HG02938 (cell line): Measurements from ENCODE around the gene EMD.
"Not testable (repeated sequence)": the region's sequence is repeated elsewhere in the genome, so short reads cannot be mapped to it uniquely, and the experiment has no call there.

Source experiments
- ATAC-seq: cut with Tn5 transposase; IDR thresholded peaks from one replicate; pipeline ENCODE4 v1.9.1; 2021; ENCODE audit warnings: mild to moderate bottlenecking, moderate library complexity; ENCODE audit not compliant: unreplicated experiment

The EMD gene

DNA sequence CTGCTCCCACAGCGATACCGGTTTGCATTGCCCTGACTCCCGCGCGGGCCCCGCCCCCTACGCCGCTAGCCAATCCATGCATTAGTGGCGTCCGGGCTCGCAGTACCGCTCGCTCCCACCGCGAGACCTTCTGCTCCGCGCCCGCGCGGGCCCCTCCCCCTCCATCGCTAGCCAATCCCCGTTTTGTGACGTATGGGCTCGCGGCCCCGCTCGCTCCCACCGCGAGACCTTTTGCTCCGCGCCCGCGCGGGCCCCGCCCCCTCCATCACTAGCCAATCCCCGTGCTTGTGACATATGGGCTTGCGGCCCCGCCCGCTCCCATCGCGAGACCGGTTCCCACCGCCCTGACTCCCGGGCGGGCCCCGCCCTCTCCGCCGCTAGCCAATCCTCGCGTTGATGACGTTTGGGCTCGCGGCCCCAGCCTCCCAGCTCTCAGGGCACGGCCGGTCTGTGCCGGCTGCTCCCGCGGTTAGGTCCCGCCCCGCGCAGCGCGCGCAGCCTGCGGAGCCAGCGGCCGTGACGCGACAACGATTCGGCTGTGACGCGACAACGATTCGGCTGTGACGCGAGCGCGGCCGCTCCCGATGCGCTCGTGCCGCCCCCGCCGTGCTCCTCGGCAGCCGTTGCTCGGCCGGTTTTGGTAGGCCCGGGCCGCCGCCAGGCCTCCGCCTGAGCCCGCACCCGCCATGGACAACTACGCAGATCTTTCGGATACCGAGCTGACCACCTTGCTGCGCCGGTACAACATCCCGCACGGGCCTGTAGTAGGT is at the start of gene EMD:
EMD (plus strand) TSS at position 497 of the 770 bp plus-strand sequence; CDS start at position 687, 190 bp downstream.
- peak; percentile 80 for ATAC-seq

- ATAC-seq, result no peak
These were observed 46.5 kb upstream of the EMD start for GRCh38 chrX:154332561-154332960.

DNA sequence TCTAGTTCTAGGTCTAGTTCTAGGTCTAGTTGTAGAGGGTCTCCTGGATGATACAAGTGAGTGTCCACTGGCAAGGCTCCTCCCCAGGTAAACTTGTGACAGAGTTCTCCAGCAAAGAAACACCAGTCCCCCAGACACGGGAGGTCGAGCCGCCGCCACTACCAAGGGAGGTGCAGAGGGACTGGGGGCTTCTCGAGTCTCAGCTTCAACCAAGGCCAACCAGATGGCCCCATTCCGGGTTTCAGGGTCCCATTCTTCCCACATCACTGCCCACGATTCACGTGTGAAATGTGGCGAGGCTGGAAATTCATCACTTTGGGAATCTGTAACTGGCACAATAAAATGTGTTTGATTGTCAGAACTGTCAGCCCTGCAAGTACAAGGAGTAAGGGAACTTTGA is 46.0 kb upstream of the EMD start:
- ATAC-seq, result no peak

DNA sequence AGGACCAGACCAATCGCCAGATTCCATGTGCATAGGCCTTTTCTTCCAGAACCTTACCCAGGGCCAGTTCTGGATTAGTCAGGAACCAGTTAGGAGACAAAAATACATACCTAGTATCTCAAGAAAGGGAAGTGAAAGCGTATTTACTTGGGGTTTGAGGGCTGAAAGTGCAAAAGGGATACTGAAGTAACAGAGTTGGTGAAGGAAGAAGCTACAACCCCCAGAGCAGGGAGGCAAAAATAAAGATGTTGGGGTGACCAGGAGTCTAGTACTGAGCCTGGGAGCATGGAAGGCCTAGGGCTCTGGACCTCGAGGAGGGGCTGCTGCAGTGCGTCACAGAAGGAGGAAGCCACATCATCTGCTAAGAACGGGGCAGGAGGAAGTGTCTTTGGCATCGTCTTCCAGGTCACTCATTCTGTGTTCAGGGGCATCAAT is 45.2 kb upstream of the EMD start:
- no peak for ATAC-seq

DNA sequence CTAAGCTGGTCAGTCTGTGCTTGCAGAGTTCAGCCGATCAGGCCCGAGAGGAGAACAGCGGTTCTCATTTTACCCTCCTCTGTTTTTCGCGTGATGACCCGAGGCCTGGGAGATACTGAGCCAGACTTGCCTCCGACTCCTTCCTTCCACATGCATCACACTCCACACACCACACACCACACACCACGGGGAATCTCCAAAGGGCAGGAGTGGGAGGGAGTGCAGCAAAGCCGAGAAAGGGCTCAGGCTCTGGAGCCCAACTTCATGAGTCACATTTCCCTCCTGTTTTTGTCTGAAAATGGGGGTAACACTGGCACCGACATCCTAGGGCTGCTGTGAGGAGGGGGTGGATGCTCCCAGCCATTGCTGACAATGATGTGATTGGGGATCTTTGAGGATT is 44.6 kb upstream of the EMD start:
- no peak for ATAC-seq

DNA sequence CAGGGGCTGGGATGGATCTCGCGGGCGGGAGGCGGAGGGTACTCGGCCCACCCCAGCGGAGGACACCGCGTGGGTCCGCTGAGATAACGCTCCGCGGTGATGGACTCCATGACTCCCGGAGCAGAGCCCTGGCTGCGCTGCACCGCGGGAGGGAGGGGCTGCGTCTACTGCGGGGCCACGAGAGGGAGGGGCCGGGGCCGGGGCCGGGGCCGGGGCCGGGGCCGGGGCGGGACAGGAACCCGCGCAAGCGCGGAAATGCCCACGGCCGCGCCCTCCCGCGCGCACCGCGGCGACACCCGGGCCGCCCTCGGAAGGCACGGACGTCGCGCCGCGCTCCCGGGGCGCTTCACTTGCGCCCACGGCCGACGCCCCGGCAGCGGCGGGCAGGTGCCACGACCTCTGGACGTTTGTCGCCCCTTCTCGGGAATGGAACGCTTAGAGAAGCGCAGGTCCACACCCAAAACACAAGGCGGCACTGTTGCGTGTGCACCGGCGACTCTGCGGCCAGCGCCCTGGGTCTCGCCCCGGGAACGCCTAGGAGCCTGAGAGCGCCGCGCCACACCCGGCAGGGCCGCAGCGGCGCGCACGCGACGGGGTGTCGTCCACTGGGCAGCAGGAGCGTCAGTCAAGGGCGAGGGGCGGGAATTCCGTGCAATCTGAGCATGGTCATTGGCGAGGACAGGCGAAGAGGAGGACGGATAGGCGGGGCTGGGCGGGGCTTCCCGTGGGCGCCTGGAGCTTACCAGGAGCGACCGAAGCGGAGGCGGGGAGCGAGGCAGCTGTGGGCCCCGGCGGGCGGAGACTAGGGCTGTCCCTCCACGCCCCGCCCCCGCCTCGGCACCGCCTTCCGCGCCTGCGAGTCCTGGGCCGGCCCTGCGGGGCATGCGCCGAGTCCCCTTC is 37.4 kb upstream of the EMD start:
- peak; percentile 64 for ATAC-seq

- not testable (repeated sequence) for ATAC-seq
These were observed 36.0 kb upstream of the EMD start for GRCh38 chrX:154343063-154343462.

- ATAC-seq, result peak; percentile 25
These were observed 35.5 kb upstream of the EMD start for GRCh38 chrX:154343620-154344019.

GRCh38 chrX:154348114-154348531 is 31.0 kb upstream of the EMD start:
- no peak for ATAC-seq

DNA sequence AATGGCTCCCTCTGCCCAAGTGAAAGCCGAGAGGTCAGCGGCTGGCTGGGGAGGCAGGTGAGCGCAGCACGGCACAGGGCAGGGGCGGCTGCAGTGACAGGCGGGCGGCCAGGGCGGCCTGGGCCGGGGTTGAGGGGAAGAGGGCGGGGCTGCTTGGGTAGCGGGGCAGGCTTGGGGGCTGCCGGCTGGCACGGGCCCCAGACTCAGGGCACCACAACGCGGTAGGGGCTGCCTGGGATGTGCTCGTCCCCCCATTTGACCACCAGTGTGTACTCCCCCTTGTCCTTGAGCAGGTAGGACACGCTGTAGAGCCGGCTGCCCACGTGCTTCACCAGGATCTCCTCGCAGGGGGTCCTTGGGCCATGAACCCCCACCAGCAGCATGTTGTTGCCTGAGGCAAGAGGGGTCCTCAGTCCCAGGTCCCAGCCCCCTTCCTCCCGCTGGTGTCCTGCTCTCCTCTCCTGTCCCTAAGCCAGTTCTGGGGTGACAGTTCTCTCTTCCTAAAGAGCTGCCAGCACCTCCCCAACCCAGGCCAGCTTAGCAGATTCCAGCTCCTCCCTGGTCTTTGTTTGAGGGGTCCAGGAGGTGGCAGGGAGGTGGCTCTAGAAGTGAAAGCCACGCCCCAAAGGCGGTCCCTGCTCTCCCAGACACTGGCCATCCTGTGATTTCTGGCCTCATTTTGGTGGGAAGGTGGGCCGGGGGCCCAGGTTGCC is 30.3 kb upstream of the EMD start:
- no peak for ATAC-seq

DNA sequence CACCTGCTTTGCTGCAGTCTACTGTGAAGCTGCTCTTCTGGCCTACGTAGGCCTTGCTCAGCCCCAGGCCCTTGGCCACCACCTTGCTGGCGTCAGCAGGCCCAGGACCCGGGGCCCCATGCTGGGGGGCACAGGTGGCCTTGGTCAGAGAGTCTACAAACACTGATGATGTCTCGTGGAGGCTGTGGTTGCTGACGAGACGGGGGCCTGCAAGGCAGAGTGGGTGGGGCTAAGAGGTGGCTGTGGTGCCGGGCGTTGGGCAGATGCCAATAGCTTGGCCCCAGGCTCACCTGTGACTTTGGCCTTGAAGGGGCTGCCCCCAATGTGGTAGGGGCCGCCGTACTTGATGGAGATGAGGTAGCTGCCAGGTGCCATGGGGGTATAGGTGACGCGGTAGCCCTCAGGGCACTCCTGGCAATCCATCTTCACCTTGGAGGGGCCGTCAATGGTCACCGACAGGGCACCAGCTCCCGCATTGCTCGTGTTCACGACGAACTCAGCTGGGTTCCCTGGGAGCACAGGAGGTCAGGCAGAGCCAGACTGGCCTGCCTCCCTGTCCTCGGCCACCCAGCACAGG is 29.6 kb upstream of the EMD start:
- ATAC-seq, result no peak

- no peak for ATAC-seq
These were observed 29.1 kb upstream of the EMD start for GRCh38 chrX:154349979-154350378.

DNA sequence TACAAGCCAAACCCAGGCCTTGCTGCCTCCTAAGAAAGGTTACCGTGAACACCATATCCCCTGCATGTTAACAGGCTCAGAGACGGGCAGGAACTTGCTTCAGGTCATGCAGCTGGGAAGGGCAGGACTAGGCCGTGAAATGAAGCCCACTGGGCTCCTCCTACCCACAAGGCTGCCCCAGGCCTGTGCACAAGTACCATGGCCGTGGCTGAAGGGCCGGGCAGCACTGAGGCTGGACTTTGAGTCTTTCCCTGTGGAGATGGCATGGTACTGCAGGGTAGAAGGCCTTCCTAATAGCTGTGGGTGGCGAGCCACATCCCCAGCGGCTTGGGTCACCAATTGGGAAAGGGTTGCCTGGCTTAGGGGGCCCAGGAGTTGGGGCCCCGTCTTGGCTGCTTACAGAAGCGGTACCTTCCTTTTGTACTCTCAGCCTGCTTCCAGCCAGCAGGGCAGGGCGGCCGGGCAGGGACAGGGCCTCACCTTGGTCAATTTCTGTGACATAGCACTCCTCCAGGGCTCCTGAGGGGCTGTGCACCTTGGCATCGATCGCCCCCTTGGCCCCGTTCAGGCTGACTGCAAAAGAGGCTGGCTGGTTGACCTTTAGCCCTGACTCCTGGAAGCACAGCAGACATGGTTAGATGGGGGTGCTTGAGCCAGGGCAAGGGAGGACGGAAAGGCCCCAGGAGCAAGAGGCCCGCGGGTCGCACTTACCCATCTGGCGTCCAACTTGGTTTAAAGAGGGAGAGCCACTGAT is 28.5 kb upstream of the EMD start:
- no peak for ATAC-seq

GRCh38 chrX:154351183-154352011 is 27.7 kb upstream of the EMD start:
- ATAC-seq, result no peak

DNA sequence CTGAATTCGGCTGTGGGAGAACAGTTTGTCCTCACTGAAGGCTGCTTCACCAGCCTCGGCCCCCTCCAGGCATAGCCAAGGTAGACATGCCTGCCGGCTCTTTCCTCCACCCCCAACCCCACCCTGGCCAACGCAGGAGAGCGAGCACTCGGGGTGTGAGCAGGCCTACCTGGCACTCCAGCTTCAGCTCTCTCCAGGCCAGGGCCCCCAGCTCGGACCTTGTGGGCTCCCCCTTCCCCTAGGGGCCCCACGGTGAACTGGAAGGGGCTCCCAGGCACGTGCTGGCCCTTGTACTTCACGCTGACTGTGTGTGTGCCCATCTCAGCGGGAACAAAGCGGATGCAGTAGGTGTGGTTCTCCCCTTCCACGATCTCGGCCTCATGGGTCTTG is 27.1 kb upstream of the EMD start:
- no peak for ATAC-seq

DNA sequence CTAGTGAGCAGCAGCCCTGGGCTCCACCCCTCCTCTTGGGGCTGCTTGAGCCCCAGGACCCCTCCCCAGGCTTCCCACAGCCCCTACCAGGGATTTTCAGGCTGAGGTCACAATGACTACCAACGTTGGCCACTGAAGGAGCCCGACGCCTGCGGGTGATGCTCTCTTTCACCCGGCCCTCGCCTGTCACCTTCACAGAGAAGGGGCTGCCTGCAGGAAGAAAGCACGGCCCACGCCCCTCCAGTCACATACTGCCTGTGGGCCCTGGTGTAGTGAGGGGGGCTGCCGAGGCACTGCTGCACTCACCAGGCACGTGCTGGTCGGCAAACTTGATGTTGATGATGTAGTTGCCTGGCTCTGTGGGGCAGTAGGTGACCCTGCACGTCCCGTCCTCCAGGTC is 26.6 kb upstream of the EMD start:
- ATAC-seq, result no peak

DNA sequence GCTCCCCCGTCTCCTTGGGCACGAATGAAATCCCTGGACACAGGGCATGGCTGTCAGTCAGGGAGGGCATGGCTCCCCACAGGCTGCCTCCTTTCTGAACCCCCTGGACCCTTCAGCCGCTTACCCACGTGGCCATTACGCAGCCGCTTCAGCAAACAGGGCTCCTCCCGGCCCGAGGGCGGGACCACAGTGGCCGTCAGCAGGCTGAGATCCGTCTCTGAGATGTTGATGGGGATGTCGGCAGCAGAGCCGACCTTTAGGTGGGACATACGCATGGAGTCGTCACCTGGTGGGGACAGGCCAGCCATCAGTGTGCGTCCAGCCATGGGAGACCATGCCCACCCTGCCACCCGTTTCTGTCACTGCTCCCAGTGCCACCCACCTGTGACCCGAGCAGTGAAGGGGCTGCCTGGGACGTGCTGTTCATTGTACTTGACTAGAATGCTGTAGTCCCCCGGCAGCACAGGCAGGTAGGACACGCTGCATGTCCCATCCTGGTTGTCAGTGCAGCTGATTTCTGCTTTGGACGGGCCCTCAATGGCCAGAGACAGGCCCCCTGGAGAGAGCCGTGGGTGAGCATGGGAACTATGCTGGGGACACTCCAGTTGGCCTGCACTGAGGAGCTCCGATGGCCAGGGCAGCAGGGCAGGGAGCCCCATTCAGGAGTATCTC is 25.8 kb upstream of the EMD start:
- no peak for ATAC-seq

DNA sequence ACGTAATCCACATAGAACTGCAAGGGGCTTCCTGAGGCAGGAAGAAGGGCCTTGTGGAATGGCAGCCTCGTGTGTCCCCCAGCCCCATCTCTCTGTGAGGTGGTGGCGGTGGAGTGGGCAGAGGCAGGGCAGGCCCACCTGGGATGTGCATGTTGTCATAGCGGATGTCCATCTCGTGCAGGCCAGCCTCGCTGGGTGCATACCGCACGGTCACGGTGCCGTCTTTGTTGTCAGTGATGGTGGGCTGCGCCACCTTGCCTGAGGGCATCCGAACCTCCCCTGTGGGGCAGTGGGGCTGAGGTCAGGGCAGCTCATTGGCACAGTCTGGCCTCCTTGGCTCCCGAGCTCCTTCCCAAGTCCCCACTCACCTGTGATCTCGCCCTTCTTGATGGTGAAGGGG is 25.1 kb upstream of the EMD start:
- no peak for ATAC-seq

DNA sequence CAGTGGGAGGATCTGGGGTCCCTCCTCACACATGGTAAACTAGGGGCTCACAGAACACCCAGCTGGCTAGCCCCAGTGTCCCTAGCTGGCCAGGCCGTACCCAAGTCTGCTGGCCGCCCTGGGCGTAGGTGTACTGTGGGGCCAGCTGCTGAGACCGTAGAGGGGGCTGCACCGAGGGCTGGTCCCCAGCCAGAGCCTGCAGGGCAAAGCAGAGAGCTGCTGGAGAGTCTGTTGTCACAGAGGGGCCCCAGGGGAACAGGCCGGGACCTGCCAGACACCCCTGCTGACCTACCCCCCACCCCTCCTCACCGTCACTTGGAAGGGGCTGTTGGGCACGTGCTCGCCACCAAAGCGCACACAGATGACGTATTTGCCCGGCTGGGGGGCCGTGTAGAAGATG is 24.6 kb upstream of the EMD start:
- no peak for ATAC-seq
